ENCODE measurements around the gene WNT3A. TPM values are rescaled to one million over a fixed set of nuclear protein-coding genes. Genes with fewer than 3 reads are reported as not detected.

The WNT3A gene
- total RNA-seq, 1 experiment from 2014 or later, result not detected

DNA sequence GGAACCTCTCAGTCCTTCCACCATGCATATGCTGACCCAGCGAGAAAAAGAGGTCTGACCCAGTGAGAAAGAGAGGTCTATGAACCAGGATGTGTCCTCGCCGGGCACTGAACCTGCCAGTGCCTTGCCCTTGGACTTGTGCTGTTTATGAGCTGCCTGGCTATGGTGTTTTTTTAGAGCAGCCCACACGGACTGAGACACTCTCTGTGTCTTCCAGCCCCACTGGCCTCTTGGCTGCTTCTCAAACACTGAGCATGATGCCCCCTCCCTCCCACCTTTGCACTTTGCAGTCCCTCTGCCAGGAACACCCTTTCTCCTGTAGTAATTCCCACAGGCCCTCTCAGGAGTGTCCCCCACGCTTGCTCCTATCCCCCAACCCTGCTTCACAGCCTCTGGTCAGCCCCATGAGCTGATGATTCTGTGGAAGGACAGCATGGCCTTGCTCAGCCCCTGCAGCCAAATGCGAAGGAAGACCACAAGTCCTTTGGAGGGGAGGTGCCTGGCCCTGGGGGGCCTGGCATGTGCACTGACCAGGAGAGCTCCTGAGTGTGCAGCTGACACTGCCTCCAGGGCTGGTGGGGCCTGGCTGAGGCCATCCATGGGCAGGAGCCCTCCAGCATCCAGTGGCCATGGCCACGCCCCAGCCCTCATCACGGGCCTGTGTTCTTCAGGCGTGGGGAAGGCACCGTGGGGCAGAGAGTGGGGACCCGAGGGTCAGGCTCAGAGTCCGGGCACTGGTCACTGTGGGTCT lies 23.8 kb downstream of the WNT3A start:
- no peak for DNase-seq
- TF ChIP-seq, protein P1, sequence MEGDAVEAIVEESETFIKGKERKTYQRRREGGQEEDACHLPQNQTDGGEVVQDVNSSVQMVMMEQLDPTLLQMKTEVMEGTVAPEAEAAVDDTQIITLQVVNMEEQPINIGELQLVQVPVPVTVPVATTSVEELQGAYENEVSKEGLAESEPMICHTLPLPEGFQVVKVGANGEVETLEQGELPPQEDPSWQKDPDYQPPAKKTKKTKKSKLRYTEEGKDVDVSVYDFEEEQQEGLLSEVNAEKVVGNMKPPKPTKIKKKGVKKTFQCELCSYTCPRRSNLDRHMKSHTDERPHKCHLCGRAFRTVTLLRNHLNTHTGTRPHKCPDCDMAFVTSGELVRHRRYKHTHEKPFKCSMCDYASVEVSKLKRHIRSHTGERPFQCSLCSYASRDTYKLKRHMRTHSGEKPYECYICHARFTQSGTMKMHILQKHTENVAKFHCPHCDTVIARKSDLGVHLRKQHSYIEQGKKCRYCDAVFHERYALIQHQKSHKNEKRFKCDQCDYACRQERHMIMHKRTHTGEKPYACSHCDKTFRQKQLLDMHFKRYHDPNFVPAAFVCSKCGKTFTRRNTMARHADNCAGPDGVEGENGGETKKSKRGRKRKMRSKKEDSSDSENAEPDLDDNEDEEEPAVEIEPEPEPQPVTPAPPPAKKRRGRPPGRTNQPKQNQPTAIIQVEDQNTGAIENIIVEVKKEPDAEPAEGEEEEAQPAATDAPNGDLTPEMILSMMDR (IDR thresholded peaks at IDR 0.05; ENCODE audit: unreplicated experiment), result no peak
- no TSS peak for BruUV-seq (replicated peaks)
- no peak overlapping the region for H3K4me3 Mint-ChIP-seq (ENCODE audit: low read depth, unreplicated experiment)
- peaks cover 46% of the 10 kb centered on the region for H3K27me3 Mint-ChIP-seq (ENCODE audit: unreplicated experiment)
- peaks cover 3% of the 10 kb centered on the region for H3K9me3 Mint-ChIP-seq (ENCODE audit: low read depth, unreplicated experiment)
- H3K27ac Mint-ChIP-seq (ENCODE audit: unreplicated experiment), result no peak overlapping the region
- CTCF ChIA-PET, result interaction anchor here (0.7 kb wide), 1 partner anchor 52 kb away, joined by 3 read pairs; the partner anchor contains the start of gene ARF1
- H3K36me3 Mint-ChIP-seq (ENCODE audit: insufficient read depth, unreplicated experiment), result no peaks in the 10 kb centered on the region
- intact Hi-C loops (cut with micrococcal nuclease; ENCODE audit: unreplicated experiment), result no loop called here
- H3K4me1 Mint-ChIP-seq (ENCODE audit: low read depth, unreplicated experiment), result no peaks in the 10 kb centered on the region

DNA sequence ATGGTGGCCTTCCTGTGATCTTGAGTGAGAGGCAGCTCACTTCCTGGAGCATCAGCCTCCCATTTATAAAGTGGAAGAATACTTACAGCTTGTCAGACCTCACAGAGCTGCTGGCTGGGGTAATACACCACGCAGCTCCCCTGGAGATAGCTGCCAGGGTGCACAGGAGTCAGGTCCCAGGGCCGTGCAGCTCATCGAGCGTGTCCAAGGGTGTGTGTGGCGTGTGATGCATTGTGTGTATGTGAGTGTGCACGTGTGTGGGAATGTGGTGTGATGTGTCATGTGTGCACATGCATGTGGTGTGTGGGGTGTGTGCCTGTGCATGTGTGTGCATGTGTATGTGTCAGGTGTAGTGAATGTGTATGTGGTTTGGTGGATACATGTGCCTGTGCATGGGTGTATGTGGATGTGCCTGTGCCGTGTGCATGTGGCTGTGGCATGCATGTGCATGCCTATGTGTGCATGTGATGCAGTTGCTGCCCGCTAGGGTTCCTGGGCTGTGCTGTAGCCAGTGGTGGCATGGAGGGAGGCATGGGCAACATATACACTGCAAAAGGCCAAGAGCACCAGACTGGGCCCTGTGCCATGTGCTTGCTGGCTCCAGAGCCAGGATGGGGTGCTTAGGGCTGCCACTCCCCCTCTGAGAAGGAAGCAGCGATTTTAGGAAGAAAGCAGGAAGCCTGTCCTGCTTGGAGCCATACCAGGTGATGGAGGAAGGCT lies 24.6 kb downstream of the WNT3A start:
- Mint-ChIP-seq H3K27me3 (ENCODE audit: unreplicated experiment) (peaks cover 54% of the 10 kb centered on the region), H3K9me3 (ENCODE audit: low read depth, unreplicated experiment) (peaks cover 3% of the 10 kb centered on the region), H3K4me1 (ENCODE audit: low read depth, unreplicated experiment) (no peaks in the 10 kb centered on the region), H3K36me3 (ENCODE audit: insufficient read depth, unreplicated experiment) (no peaks in the 10 kb centered on the region), H3K27ac (ENCODE audit: unreplicated experiment) (no peak overlapping the region), H3K4me3 (ENCODE audit: low read depth, unreplicated experiment) (no peak overlapping the region)
- CTCF ChIA-PET, result no interaction called here
- no TSS peak for BruUV-seq (replicated peaks)
- intact Hi-C loops (cut with micrococcal nuclease; ENCODE audit: unreplicated experiment), result no loop called here
- TF ChIP-seq, protein P1 (IDR thresholded peaks at IDR 0.05; ENCODE audit: unreplicated experiment), result no peak
- no peak for DNase-seq

DNA sequence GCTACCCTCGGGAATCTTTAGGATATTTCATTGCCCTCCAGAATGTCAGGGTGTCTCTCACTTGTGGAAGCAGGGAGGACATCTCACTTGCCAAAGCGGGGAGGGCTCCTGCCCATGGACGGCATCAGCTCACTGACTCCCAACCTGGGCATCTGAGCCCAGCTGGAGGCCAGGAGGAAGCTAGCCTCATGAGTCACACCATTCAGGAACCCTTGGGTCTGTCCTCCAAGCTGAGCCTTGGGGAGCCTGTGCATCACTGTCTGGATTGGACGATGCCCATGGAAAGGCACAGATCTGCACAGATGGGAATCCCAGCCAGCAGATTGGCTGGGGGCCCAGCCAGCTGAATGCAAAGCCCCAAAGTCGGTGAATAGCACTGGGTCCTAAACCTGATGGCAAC lies 25.2 kb downstream of the WNT3A start:
- intact Hi-C loops (cut with micrococcal nuclease; ENCODE audit: unreplicated experiment), result no loop called here
- TF ChIP-seq, protein P1 (IDR thresholded peaks at IDR 0.05; ENCODE audit: unreplicated experiment), result no peak
- Mint-ChIP-seq H3K27ac (ENCODE audit: unreplicated experiment) (no peak overlapping the region), H3K36me3 (ENCODE audit: insufficient read depth, unreplicated experiment) (no peaks in the 10 kb centered on the region), H3K4me3 (ENCODE audit: low read depth, unreplicated experiment) (no peak overlapping the region), H3K4me1 (ENCODE audit: low read depth, unreplicated experiment) (no peaks in the 10 kb centered on the region), H3K27me3 (ENCODE audit: unreplicated experiment) (peaks cover 54% of the 10 kb centered on the region), H3K9me3 (ENCODE audit: low read depth, unreplicated experiment) (peaks cover 3% of the 10 kb centered on the region)
- BruUV-seq (replicated peaks), result no TSS peak
- DNase-seq, result no peak
- CTCF ChIA-PET, result no interaction called here

DNA sequence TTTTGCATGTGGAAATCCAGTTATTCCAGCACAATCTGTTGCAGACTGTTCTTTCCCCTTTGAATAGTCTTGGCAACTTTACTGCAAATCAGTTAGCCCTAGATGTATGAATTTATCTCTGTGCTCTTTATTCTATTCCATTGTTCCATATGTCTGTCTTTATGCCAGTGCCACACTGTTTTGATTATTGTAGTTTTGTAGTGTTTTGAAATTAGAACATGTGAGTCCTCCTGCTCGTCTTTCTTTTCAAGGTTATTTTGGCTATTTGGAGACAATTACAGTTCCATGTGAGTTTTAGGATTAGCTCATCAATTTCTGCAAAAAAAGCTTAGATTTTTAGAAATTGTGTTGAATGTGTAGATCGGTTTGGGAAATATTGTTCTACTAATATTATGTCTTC lies 26.6 kb downstream of the WNT3A start:
- intact Hi-C loops (cut with micrococcal nuclease; ENCODE audit: unreplicated experiment), result no loop called here
- Mint-ChIP-seq H3K4me3 (ENCODE audit: low read depth, unreplicated experiment) (no peak overlapping the region), H3K4me1 (ENCODE audit: low read depth, unreplicated experiment) (no peaks in the 10 kb centered on the region), H3K36me3 (ENCODE audit: insufficient read depth, unreplicated experiment) (no peaks in the 10 kb centered on the region), H3K27me3 (ENCODE audit: unreplicated experiment) (peaks cover 52% of the 10 kb centered on the region), H3K27ac (ENCODE audit: unreplicated experiment) (no peak overlapping the region), H3K9me3 (ENCODE audit: low read depth, unreplicated experiment) (peaks cover 3% of the 10 kb centered on the region)
- TF ChIP-seq, protein P1 (IDR thresholded peaks at IDR 0.05; ENCODE audit: unreplicated experiment), result no peak
- no TSS peak for BruUV-seq (replicated peaks)
- CTCF ChIA-PET, result no interaction called here
- no peak for DNase-seq

Data from Calu3 (cell line).